ENCODE results near the gene FMN2.

DNA sequence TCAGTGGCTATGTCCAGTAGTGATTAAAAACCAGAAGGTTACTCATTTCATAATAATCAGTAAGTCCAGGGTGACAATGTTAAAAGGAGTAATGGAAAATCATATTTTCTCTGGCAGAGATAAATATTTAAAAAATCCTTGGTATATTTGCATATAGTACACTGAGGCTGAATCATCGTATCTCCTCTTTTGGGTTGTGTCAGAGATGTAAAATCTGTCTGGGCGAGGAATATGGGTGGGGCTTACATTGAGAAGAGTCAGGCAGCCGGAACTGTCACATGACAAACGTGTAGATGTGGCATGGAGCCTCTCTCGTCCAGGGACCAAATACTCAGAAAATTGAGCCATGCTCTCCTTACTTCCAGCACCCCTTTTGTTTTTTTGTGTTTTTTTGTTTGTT is 120.9 kb downstream of the FMN2 start:
- TF ChIP-seq, protein P1, sequence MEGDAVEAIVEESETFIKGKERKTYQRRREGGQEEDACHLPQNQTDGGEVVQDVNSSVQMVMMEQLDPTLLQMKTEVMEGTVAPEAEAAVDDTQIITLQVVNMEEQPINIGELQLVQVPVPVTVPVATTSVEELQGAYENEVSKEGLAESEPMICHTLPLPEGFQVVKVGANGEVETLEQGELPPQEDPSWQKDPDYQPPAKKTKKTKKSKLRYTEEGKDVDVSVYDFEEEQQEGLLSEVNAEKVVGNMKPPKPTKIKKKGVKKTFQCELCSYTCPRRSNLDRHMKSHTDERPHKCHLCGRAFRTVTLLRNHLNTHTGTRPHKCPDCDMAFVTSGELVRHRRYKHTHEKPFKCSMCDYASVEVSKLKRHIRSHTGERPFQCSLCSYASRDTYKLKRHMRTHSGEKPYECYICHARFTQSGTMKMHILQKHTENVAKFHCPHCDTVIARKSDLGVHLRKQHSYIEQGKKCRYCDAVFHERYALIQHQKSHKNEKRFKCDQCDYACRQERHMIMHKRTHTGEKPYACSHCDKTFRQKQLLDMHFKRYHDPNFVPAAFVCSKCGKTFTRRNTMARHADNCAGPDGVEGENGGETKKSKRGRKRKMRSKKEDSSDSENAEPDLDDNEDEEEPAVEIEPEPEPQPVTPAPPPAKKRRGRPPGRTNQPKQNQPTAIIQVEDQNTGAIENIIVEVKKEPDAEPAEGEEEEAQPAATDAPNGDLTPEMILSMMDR (conservative IDR thresholded peaks at IDR 0.05) = no peak
- TF ChIP-seq EZH2 (IDR thresholded peaks at IDR 0.05; ENCODE audit: low read depth) = no peak
